GM13976 (cell line): Measurements from ENCODE around the gene RPS3A.
"Not testable (repeated sequence)": the region's sequence is repeated elsewhere in the genome, so short reads cannot be mapped to it uniquely, and the experiment has no call there.

ENCODE experiments used
- DNase-seq: peaks from one replicate; pipeline ENCODE4 v3.0.0; 2012; ENCODE audit warnings: low spot score
- CTCF ChIP-seq: IDR thresholded peaks from 2 replicates; pipeline ENCODE4 v1.5.1; 2012; ENCODE audit warnings: borderline replicate concordance, mild to moderate bottlenecking; ENCODE audit not compliant: insufficient read depth; ENCODE audit errors: extremely low read depth, missing control alignments, control extremely low read depth
- in situ Hi-C: fragments of 300-500 bp; cut with MboI; formaldehyde crosslinking; loops from one replicate; pipeline ENCODE4 v1.12.0; 2022; ENCODE audit warnings: low sequenced_read_pairs, mixed read lengths, inconsistent platforms; ENCODE audit not compliant: unreplicated experiment

RPS3A gene

GRCh38 chr4:151099229-151099975, at the start of gene RPS3A:
TSS of gene RPS3A (plus strand) at chr4:151099628. CDS start at chr4:151099653, 25 bp downstream.
- in situ Hi-C loops, result no loop called here
- DNase-seq, result peak; percentile 94
- TF ChIP-seq CTCF, result peak; percentile 97

DNA sequence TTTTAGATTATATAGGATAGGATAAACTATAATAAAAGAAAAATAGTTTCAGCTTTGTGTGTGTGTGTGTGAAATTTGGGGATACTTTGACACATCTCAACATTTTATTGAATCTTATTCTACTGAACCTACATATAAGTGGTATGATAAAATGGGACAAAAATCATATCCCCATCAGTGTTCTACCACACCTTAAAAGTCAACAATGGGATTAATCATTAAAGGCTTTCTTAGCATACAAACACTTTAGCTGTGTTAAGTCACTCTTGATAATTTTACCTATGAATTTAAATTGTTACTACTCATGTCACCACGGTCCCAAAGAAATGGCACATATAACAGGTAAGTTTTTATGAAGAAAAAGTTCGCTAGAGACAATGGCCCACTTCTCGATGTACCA, 46.6 kb upstream of the RPS3A start:
- DNase-seq, result no peak
- no peak for TF ChIP-seq CTCF
- in situ Hi-C loops, result no loop called here

DNA sequence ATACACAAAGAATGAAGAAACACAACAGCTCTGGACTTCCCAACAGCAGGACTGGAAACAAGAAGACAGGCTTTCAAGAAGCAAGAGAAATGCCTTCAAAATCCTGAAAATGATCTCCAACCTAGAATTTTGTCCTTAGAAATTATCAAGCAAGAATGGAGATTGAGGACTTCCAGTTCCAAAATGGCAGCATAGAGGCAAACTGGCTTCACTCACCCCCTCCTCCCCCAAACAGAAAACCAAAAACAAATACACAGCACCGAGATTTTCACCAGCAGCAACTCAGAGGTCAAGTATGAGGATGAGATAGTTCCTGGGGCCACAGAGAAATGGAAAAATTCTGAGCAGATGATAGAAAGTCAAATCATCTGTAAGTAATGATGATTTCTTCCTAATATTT, 43.9 kb upstream of the RPS3A start:
- in situ Hi-C loops, result no loop called here
- TF ChIP-seq CTCF, result no peak
- no peak for DNase-seq

- DNase-seq, in situ Hi-C loops: not testable (repeated sequence)
Observed at GRCh38 chr4:151063143-151063542, 36.3 kb upstream of the RPS3A start.

- DNase-seq, result no peak
- no peak for TF ChIP-seq CTCF
- in situ Hi-C loops, result no loop called here
Observed at GRCh38 chr4:151067316-151067970, 32.0 kb upstream of the RPS3A start.

- no peak for DNase-seq
- no peak for TF ChIP-seq CTCF
- in situ Hi-C loops, result no loop called here
Observed at GRCh38 chr4:151074416-151074916, 25.0 kb upstream of the RPS3A start.

- DNase-seq, in situ Hi-C loops: not testable (repeated sequence)
Observed at GRCh38 chr4:151077978-151078377, 21.4 kb upstream of the RPS3A start.
